NCI-H345 treated with DMSO at 0.1 percent for 48 hours (cell line): ENCODE results near the gene CYP46A1.
"Not testable (repeated sequence)": the region's sequence is repeated elsewhere in the genome, so short reads cannot be mapped to it uniquely, and the experiment has no call there.

Source experiments
- DNase-seq: peaks from one replicate; lab custom pipeline; 2025; ENCODE audit not compliant: unreplicated experiment; lab: John Stamatoyannopoulos, UW

CYP46A1 gene

DNA sequence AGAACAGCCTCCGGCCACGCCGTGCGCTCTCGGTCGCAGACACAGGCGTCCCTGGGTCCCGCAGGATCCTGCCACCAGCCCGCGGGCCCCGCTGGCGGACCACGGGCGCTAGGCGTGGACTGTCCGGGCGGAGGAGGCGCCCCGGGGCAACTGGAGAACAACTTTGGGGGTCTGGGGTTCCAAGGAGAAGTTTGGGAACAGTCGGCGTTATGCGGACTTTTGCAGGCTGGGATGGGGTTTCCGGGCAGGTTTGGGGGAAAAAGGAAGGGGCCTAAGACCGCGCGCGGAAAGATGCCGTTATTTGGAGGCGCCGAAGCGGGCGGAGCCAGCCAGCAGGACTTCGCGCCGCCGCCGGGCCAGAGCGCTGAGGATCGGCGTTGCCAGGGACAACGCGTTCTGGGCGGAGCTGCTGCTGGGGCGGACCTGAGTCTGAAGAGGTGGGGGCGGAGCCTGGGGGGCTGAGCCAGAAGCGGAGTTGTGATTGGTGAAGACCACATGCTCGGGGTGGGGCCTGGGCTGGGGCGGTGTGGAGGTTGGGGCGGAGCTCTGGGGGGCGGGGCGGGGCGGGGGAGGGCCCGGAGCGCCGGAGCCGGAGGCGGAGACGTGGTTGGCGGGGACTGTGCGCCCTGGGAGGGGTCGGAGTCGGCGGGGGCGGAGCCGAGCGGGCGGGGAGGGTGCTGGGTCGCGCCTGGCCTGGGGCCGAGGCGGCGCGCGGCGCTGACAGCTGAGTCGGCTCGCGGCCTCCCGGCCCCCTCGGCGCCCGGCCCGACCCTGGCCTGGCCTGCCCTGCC, at the start of gene CYP46A1:
Gene CYP46A1, plus strand, starts transcription at position 680 of the 791 bp plus-strand sequence. CDS start 120 bp downstream, outside the sequence.
- DNase-seq: peak; percentile 95

DNA sequence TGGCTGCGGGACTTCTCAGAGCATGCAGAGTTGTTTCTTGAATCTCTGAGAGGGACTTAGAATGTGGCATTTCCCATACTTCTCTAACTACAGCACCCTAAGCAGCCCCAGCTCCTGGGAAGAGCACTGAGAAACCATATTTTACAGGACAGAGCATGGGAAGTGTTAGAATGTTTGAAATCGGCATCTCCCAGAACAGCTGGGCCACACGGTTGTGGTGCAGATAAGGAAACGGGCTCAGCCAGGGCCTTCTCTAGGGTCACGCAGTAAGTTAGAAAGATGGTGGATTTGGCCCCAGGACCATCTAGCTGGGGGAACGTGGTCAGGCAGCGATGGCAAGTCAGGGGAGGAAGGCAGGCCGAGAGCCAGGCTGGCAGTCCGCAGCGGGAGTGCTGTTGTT, 49.7 kb upstream of the CYP46A1 start:
- DNase-seq: no peak

DNA sequence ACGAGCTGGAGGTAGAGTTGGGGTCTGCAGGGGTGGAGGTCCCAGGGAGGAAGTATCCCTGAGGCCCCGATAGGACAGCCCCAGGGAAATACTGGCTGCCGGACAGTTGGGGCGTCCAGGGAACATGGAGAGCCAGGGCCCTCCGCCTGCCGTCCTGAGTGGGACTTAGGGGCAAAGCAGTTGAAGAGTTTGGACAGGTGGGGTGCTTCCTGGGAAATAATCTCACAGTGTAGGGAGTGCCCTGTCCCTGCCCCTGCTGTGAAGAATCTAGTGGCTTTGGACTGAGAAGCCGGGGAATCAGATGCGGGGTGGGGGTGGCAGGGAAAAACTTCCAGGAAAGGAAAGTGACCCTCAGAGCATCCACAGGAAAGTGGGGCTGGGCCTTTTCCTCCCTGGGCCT, 49.0 kb upstream of the CYP46A1 start:
- DNase-seq: no peak

DNA sequence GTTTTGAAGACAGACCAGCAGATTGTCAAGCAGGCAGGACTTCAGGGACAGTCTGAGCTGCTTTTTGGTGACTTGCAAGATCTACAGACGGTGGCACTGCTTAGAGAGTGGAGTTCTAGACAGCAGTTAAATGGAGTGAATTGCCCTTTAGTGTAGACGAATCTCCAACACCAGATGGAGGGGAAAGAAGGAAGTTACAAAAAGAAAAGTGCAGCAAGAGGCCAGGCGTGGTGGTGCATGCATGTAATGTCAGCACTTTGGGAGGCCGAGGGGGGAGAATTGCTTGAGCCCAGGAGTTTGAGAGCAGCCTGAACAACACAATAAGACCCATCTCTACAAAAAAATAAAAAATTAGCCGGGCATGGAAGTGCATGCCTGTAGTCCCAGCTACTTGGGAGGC, 47.6 kb upstream of the CYP46A1 start:
- DNase-seq: no peak

DNA sequence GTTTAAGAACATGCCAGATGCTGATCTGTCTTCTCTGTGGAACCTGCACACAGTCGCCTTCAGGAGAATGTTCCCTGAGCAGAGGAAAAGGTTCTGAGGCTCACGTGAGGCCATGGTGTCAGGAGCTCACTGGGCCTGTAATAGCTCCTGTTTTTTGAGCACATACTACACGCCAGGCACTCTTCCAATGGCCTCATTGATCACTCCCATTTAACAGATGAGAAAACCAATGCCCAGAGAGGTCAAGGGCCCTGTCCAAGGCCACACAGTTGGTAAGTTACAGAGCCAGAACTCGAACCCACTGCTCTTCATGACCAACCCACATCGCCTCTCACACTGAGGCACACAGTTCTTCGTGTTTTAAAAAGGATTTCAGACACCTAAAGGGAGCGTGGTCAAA, 46.5 kb upstream of the CYP46A1 start:
- no peak for DNase-seq

DNA sequence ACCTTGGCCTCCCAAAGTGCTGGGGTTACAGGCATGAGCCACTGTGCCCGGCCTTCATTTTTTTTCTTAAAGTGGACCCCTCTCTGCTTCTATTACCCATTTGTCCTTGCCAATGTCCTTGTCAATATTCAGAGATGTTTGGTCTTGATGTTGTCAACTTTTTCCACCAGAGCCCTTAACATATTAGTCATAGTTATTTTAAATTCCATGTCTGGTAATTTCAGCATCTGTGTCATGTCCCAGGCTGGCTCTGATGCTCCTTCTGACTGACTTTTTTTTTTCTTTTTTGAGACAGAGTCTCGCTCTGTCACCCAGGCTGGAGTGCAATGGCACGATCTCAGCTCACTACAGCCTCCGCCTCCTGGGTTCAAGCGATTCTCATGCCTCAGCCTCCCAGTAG, 41.3 kb upstream of the CYP46A1 start:
- DNase-seq: not testable (repeated sequence)

DNA sequence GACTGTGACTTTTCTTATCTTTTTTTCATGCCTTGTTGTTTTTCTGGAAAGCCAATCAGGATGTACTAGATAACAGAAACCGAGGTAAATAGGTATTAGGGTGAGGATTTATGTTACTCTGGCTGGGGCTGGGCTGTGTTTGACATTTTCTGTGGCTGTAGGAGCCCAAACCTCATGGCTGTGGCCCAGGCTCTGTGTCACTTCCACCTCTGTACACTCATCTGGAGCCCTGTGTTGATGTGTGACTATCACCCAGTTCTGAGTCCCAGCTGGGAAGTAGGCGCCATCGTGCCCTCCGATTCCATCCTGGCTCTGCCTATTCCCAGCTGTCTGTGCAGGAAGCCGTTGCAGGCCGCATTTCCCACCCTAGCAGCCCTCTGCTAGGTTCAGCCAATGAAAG, 40.8 kb upstream of the CYP46A1 start:
- DNase-seq: no peak

DNA sequence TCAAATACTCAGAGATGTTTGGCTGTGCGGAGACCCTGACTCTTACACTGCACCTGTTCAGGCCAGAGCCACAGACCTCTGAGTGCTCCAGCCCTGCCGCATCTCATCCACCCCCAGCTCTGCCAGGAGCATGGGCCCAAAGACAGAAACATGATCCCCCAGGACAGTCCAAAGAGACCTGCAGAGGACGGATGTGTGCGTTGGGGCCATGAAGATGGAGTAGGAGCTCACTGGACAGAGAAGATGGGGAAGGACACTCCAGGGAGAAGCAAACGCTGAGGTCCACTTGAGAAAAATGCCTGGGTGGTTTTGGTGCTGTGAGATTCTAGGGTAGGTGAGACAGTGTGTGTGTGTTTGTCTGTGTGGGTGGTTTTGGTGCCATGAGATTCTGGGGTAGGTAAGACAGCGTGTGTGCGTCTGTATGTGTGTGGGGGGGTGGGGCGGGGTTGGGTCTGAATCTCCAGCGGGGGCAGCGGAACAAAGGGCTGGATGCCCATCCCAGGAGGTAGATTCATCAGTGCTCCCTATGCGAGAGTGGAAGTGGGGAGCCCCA, 40.0 kb upstream of the CYP46A1 start:
- no peak for DNase-seq

DNA sequence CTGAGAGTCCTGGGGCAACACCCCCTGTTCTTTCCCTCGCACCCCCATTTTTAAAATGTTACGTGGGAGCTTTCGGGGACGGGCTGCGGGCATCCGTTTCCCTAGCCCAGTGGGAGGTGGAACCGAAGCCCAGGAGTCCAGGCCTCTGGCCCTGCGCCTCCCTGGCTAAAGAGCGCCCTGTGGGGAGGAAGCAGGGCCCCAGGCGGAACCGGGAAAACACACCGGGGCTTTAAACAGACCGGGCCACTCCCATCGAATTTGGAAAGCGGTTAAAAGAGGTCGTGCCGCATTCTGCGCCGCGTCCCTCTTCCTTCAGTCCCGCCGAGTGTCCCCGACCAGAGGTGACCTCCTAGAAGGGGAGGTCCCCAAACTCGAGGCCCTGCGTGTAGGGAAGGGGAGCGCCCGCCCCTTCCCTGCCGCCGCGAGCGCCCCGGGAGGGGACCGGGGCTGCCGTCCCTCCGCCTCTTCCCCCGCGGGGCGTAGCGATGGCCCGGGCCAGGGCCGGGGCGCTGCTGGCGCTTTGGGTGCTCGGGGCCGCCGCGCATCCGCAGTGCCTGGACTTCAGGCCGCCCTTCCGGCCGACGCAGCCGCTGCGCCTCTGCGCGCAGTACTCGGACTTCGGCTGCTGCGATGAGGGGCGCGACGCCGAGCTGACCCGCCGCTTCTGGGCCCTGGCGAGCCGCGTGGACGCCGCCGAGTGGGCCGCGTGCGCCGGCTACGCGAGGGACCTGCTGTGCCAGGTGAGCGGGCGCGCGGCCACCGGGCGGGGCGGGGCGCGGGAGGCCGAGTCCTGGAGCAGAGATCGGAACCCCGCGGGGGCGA, 39.2 kb upstream of the CYP46A1 start, which contains the start of gene HHIPL1:
Gene HHIPL1, plus strand, starts transcription at position 407 of the 822 bp plus-strand sequence. Its CDS starts 79 bp downstream, at position 486.
- DNase-seq: no peak

DNA sequence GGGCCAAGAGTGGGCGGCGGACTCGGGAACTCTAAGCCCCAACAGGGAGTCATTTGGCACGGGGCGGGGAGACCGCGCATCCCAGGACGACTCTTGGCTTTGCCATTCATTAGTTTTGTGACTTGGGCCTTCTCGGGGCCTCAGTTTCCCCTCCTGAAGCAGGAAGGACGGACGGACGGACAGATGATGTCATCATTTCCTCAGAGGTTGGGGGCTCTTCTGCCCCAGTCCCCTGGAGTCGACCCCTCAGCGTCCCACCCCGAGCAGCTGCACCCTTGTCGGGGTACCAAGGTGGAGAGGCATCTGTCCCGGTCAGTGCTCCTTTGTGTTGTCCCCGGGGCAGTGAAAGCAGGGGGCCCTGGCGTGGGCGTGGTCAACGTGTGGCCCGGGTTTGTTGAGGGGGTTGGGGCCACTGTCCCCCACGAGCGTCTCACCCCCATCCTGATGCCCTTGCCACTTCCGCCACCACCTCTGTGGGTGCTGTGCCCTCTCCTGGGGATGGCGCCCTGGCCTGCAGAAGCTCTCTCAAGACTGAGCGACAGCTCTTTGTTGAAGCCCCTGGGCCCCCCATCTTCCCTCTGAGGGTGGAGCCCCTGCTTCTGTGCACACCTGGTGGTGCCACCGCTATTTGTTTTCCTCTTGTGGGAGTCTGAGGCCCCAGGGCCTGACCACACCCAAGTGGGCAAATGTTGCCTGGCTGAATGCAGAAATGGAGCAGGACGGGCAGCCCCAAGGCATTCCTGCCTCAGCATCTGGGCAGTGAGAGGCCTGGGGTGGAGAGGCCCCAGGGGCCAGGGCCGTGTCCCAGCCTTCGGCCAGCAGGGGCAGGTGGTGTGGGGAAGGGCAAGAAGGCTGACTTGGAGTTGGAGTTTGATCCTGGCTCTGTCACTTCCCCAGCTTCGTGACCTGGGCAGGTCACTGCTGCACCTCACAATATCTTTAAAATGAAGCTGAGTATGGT, 38.3 kb upstream of the CYP46A1 start:
- no peak for DNase-seq

DNA sequence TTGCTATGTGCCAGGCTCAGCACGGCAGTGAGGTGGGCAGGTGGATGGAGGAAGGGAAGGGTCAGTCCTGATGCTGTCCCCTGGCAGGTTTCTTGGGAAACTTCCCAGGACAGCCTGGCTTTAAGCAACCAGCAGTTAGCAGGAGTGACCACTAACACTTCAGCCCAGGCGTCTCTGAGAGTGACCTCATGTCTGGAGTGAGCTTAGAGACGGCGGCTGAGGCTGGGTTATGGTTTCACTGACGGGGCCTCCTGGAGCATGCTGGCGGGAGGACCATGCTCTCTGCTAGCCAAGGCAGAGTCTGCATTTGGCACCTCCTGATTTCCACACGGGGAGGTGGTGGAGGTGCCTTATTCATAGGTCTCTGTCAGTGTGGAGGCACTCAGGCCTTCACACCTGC, 36.7 kb upstream of the CYP46A1 start:
- DNase-seq: no peak

DNA sequence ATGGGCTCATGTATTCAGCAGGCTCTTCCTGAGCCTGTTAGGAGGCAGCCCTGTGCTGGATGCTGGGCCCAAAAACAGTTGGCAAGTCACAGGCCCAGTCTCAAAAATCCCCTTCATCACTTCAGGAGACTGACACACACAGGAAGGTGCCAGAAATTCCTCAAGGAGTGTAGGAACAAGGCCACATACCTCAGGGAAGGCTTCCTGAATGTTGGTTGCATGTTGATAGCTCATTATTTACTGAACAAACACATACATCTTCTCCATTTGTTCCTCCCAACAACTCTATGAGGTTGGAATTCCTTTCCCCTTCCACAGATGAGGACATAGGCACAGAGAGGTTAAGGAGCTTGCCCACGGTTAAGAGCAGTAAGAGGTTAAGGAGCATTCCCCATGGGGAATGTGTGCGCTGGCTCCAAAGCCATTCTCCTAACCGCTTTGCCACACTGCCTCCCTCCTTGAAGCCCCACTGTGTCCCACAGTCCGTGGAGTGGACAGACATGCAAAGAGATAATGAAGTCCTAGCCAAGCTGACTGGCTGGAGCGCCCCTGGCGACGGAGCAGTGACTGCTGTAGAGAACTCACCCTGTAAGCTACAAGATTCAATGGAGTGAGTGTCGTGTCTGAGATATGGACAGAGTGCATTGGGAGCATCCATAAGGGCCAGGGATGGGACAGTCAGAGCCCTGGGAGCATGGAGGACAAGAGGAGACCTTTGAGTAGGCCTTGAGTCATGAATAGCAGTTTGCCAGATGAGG, 35.9 kb upstream of the CYP46A1 start:
- no peak for DNase-seq

DNA sequence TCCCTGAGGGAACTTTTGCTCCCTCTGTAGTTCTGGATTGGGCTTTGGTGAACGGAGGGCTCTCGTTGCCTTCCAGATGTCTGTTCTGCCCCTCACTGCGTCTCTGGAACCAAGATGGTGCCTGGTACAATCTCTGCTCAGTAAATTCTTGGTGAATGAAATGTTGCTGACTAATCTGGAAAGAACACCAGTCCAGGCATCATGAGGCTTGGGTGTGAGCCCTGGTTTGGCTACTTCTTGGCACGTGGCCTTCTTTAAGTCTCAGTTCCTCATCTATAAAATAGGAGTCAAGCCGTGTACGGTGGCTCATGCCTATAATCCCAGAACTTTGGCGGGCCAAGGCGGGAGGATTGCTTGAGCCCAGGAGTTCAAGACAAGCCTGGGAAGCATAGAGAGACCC, 34.9 kb upstream of the CYP46A1 start:
- no peak for DNase-seq

DNA sequence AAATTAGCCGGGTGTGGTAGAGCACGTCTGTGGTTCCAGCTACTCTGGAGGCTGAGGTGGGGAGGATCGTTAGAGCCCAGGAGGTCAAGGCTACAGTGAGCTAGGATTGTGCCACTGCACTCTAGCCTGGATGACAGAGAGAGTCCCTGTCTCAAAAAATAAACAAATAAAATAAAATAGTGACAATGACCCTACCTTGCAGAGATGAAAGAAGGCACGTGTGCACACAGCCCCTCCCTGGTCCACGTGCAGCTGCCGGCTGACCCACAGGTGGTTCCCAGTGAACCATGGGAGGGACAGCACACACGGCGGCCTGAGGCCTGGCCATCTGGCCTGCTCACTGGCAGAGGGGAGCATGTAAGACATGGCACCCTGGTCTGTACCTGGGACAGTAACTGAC, 34.5 kb upstream of the CYP46A1 start:
- no peak for DNase-seq

DNA sequence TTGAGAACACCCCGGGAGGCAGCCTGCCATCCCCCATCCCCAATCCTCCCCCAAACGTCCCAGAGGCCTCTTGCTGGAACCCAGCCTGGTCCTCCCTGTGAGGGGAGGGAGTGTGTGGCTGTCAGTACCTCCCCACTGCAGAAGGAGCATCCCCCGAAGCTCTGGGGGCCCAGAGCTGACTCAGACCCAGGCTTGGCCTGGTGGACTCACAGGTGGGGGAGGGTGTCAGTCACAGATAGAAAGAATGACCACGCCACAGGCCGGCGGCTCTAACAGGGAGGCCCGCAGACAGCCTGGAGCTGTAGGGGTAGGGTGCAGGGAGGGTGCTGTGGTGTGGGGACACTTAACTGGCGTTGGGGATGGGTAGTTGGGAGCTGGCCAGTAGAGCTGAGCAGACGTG, 33.9 kb upstream of the CYP46A1 start:
- DNase-seq: no peak

DNA sequence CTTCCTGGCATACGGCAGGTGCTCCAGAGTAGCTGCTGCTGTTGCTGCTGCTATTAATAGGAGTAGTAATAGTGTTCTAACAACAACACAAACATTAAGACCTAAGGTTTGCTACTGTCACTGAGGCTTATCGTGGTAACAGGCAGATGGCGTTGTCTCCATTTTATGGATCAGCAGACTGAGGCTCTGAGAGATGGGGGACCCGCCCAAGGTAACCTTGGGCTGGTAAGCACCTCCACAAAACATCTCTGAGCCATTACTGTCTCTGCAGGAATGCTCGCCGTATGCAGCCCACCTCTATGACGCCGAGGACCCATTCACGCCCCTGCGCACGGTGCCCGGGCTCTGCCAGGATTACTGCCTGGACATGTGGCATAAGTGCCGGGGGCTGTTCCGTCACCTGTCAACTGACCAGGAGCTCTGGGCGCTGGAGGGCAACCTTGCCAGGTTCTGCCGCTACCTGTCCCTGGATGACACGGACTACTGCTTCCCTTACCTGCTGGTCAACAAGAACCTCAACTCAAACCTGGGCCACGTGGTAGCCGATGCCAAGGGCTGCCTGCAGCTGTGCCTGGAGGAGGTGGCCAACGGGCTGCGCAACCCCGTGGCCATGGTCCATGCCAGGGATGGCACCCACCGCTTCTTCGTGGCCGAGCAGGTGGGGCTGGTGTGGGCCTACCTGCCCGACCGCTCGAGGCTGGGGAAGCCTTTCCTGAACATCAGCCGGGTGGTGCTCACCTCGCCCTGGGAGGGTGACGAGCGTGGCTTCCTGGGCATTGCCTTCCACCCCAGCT, 31.9 kb upstream of the CYP46A1 start:
- no peak for DNase-seq

DNA sequence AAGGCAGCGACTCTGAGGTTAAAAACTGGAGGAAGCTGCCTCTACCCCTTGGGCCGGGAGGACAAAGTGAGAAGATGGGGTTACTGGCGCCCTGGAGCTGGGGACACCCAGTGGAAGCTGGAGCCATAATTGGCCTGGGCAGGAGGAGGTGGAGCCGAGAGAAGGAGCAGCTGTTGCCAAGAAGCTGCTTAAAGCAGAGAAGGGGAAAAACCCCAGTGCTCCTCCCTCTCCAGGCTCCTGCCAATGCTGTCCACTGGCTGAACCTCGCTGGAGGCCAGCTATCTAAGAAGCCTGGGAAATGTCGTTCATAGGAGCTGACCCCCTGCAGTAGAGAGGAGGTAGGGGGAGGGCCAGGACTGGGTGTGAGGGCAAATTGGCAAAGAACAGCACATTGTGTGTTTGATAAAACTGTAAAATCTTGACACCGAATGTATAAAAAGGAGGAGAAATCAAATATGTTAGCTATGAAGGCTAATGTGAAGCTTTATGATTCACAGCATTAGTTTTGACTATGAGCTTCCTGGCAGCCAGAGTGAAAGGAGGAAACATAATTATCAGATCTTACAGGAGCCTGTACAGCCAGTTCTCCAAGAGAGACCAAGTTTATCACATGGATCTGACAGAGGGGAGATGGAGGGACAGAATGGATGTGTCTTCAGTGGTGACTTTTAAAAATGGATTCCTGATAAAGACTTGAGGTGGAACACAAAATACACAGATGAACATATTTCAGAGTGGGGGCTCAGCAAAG, 29.7 kb upstream of the CYP46A1 start:
- no peak for DNase-seq

DNA sequence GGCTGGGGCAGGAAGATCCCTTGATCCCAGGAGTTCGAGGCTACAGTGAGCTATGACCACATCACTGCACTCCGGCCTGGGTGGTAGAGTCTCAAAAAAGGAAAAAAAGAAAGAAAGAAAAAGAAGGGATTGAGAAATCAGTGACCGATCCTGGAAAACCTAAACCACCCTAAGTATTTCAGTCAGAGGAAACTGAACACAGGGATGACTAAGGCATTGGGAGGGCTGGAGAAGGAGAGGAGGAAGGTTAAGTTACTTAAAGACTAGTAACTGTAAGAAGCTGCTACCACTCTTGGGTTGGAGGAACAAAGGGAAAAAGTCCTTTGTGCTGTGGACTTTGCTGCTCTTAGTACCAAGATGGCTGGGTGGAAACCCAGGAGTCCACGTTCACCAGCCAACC, 28.6 kb upstream of the CYP46A1 start:
- DNase-seq: no peak

DNA sequence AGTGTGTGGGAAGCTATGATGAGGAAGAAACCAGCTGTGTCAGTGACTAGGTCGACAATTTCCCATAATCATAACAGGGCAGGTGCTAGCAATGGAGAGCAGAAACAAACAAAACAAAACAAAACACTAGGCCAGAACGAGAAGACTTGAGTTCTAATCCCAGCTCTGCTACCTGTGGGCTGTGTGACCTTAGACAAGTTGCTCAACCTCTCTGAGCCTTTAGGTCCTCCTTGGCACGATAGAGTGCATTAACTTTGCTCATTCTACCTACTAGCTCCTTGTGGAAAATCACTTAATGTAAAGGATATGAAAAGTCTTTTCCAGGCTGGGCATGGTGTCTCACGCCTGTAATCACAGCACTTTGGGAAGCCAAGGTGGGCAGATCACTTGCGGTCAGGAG, 27.9 kb upstream of the CYP46A1 start:
- DNase-seq: no peak
